Large intestine (tissue), 3 donors: ENCODE results near the gene IPO4. TPM values are rescaled to one million over a fixed set of nuclear protein-coding genes. Genes with fewer than 3 reads are reported as not detected.

Experiments
- DNase-seq, 2 donors: peaks; one replicate each; pipeline versions ENCODE4 v3.0.0 to v3.0.0-alpha.2; 2013
- H3K27ac ChIP-seq: one replicate; pipeline ENCODE4 v1.5.1; 2013; ENCODE audit warnings: low read length
- H3K27me3 ChIP-seq: 2 replicates; pipeline ENCODE4 v1.6.1; 2013; ENCODE audit warnings: low read length; ENCODE audit not compliant: control insufficient read depth, insufficient read depth
- H3K36me3 ChIP-seq: 2 replicates; pipeline ENCODE4 v1.6.1; 2013; ENCODE audit warnings: low read length; ENCODE audit not compliant: control insufficient read depth, insufficient read depth
- H3K4me1 ChIP-seq: one replicate; pipeline ENCODE4 v1.6.1; 2013; ENCODE audit warnings: low read length; ENCODE audit not compliant: control insufficient read depth, insufficient read depth
- H3K4me3 ChIP-seq: one replicate; pipeline ENCODE4 v1.5.1; 2013; ENCODE audit warnings: low read length
- H3K9me3 ChIP-seq: one replicate; pipeline ENCODE4 v1.6.1; 2013; ENCODE audit warnings: mild to moderate bottlenecking, low read depth, low read length, moderate library complexity; ENCODE audit not compliant: control insufficient read depth
- WGBS: methylation state at CpG from one replicate; pipeline ENCODE4 v1.1.5; 2013; ENCODE audit warnings: low lambda C conversion rate; ENCODE audit not compliant: insufficient coverage; 5-methylcytosine and 5-hydroxymethylcytosine counted together
- polyA plus RNA-seq: library from polyadenylated mRNA; unstranded; fragments of 120-200 nt; gene quantifications from one replicate; pipeline ENCODE4 v1.2.1, GENCODE V29; 2013

Gene IPO4
- polyA plus RNA-seq, 1 donor: 22.5 TPM

GRCh38 chr14:24136684-24137528 is 51.7 kb downstream of the IPO4 start:
- Histone ChIP-seq H3K27me3 (no peaks in the 10 kb centered on the region), H3K36me3 (peaks cover 29% of the 10 kb centered on the region), H3K4me3 (peak overlapping the region; percentile 83), H3K9me3 (no peaks in the 10 kb centered on the region), H3K4me1 (peaks cover 33% of the 10 kb centered on the region), H3K27ac (peak overlapping the region; percentile 70)
- DNase-seq: peak in 1 of 2 donors; percentile 27
- WGBS: no CpG with 5 or more reads among the region's 13 CpGs

GRCh38 chr14:24135834-24136683 is 52.6 kb downstream of the IPO4 start, which contains the start of gene PSME1:
TSS of gene PSME1 (plus strand) at chr14:24136194. CDS start at chr14:24136263, 69 bp downstream.
- peaks cover 33% of the 10 kb centered on the region for H3K4me1 ChIP-seq
- H3K36me3 ChIP-seq: peaks cover 29% of the 10 kb centered on the region
- no CpG with 5 or more reads among the region's 75 CpGs for WGBS
- peak; percentile 95 to 97 for DNase-seq
- H3K4me3 ChIP-seq: peak within 1 kb of the TSS; percentile 83
- no peaks in the 10 kb centered on the region for H3K9me3 ChIP-seq
- no peaks in the 10 kb centered on the region for H3K27me3 ChIP-seq
- peak within 1 kb of the TSS; percentile 85 for H3K27ac ChIP-seq

GRCh38 chr14:24135584-24135833 is 53.1 kb downstream of the IPO4 start:
- Histone ChIP-seq H3K36me3 (peaks cover 29% of the 10 kb centered on the region), H3K9me3 (no peaks in the 10 kb centered on the region), H3K27ac (peak overlapping the region; percentile 85), H3K4me1 (peaks cover 33% of the 10 kb centered on the region), H3K4me3 (peak overlapping the region; percentile 57), H3K27me3 (no peaks in the 10 kb centered on the region)
- WGBS: no CpG with 5 or more reads among the region's 9 CpGs
- no peak for DNase-seq

GRCh38 chr14:24133735-24134134 is 54.9 kb downstream of the IPO4 start:
- Histone ChIP-seq H3K27me3 (no peaks in the 10 kb centered on the region), H3K36me3 (peaks cover 20% of the 10 kb centered on the region), H3K9me3 (no peaks in the 10 kb centered on the region), H3K4me1 (peaks cover 23% of the 10 kb centered on the region), H3K27ac (no peak overlapping the region), H3K4me3 (no peak overlapping the region)
- no peak for DNase-seq
- no CpG with 5 or more reads among the region's 1 CpG for WGBS

- Histone ChIP-seq H3K4me1 (peaks cover 16% of the 10 kb centered on the region), H3K27me3 (no peaks in the 10 kb centered on the region), H3K4me3 (no peak overlapping the region), H3K36me3 (peaks cover 12% of the 10 kb centered on the region), H3K27ac (no peak overlapping the region), H3K9me3 (no peaks in the 10 kb centered on the region)
- no CpG with 5 or more reads among the region's 2 CpGs for WGBS
- DNase-seq: no peak
Measured at GRCh38 chr14:24132976-24133375, 55.6 kb downstream of the IPO4 start.

GRCh38 chr14:24132061-24132685 is 56.4 kb downstream of the IPO4 start:
- H3K4me1 ChIP-seq: peaks cover 9% of the 10 kb centered on the region
- H3K9me3 ChIP-seq: no peaks in the 10 kb centered on the region
- H3K4me3 ChIP-seq: no peak overlapping the region
- H3K36me3 ChIP-seq: peaks cover 4% of the 10 kb centered on the region
- H3K27ac ChIP-seq: no peak overlapping the region
- no peak for DNase-seq
- WGBS: no CpG with 5 or more reads among the region's 24 CpGs
- no peaks in the 10 kb centered on the region for H3K27me3 ChIP-seq

GRCh38 chr14:24131549-24131966 is 57.1 kb downstream of the IPO4 start:
- H3K27me3 ChIP-seq: no peaks in the 10 kb centered on the region
- no peak for DNase-seq
- H3K9me3 ChIP-seq: no peaks in the 10 kb centered on the region
- no CpG with 5 or more reads among the region's 15 CpGs for WGBS
- H3K27ac ChIP-seq: no peak overlapping the region
- H3K4me1 ChIP-seq: peaks cover 5% of the 10 kb centered on the region
- H3K4me3 ChIP-seq: no peak overlapping the region
- peaks cover 3% of the 10 kb centered on the region for H3K36me3 ChIP-seq

GRCh38 chr14:24130717-24131548 is 57.7 kb downstream of the IPO4 start:
- no peak overlapping the region for H3K27ac ChIP-seq
- DNase-seq: no peak
- H3K4me1 ChIP-seq: peaks cover 5% of the 10 kb centered on the region
- H3K9me3 ChIP-seq: no peaks in the 10 kb centered on the region
- no peaks in the 10 kb centered on the region for H3K27me3 ChIP-seq
- peaks cover 3% of the 10 kb centered on the region for H3K36me3 ChIP-seq
- no peak overlapping the region for H3K4me3 ChIP-seq
- no CpG with 5 or more reads among the region's 7 CpGs for WGBS

GRCh38 chr14:24130380-24130716 is 58.3 kb downstream of the IPO4 start, which contains the start of gene FITM1:
TSS of gene FITM1 (plus strand) at chr14:24130659. CDS start at chr14:24131564, 905 bp downstream.
- H3K4me1 ChIP-seq: peaks cover 2% of the 10 kb centered on the region
- peaks cover 3% of the 10 kb centered on the region for H3K36me3 ChIP-seq
- no peaks in the 10 kb centered on the region for H3K9me3 ChIP-seq
- no CpG with 5 or more reads among the region's 5 CpGs for WGBS
- no peak for DNase-seq
- no peak within 1 kb of the TSS for H3K27ac ChIP-seq
- no peaks in the 10 kb centered on the region for H3K27me3 ChIP-seq
- no peak within 1 kb of the TSS for H3K4me3 ChIP-seq
